Measurements from ENCODE around the gene ANKRD13D.

The ANKRD13D gene

DNA sequence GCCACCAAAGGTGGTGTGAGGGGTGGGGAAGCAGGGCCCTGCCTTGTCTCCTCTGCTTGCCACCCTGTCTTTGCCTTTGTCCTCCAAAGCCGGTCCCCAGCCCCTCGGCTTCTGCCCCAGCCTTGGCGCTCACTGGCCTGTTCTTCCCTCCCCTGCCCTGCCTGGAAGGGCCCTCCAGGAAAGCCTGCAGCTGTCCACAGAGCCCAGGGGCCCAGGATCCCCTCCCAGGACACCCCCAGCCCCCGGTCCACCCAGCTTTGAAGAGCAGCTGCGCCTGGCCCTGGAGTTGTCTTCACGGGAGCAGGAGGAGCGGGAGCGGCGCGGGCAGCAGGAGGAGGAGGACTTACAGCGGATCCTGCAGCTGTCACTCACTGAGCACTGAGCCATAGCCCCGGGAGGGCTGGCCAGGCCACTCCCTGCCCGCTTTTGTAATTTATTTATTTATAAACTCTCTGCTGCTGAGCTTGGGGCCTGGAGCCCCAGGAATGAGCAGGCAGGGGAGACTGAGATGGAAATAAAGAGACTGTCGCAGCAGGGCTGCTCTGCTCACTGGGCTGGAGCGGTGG lies 12.9 kb downstream of the ANKRD13D start:
- no peaks in the 10 kb centered on the region for H3K4me1 ChIP-seq (ENCODE audit: insufficient read depth, low read length, severe bottlenecking)
- no peaks in the 10 kb centered on the region for H3K27me3 ChIP-seq (ENCODE audit: insufficient read depth, low read length)
- H3K9me2 ChIP-seq (ENCODE audit: low read depth, low read length) = no peaks in the 10 kb centered on the region
- no peak overlapping the region for H3K4me2 ChIP-seq (ENCODE audit: low read length)
- TF ChIP-seq, protein P1, sequence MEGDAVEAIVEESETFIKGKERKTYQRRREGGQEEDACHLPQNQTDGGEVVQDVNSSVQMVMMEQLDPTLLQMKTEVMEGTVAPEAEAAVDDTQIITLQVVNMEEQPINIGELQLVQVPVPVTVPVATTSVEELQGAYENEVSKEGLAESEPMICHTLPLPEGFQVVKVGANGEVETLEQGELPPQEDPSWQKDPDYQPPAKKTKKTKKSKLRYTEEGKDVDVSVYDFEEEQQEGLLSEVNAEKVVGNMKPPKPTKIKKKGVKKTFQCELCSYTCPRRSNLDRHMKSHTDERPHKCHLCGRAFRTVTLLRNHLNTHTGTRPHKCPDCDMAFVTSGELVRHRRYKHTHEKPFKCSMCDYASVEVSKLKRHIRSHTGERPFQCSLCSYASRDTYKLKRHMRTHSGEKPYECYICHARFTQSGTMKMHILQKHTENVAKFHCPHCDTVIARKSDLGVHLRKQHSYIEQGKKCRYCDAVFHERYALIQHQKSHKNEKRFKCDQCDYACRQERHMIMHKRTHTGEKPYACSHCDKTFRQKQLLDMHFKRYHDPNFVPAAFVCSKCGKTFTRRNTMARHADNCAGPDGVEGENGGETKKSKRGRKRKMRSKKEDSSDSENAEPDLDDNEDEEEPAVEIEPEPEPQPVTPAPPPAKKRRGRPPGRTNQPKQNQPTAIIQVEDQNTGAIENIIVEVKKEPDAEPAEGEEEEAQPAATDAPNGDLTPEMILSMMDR (IDR thresholded peaks at IDR 0.05; ENCODE audit: low read length) = no peak
- no peak for TF ChIP-seq EZH2 (IDR thresholded peaks at IDR 0.05; ENCODE audit: borderline replicate concordance, low read length)
- no peak overlapping the region for H3K27ac ChIP-seq (ENCODE audit: low read depth, low read length, poor library complexity, severe bottlenecking)
- H3K9me3 ChIP-seq (ENCODE audit: low read length) = no peaks in the 10 kb centered on the region
- no peak overlapping the region for H2AFZ ChIP-seq (ENCODE audit: low read length)
- no peak overlapping the region for H3K4me3 ChIP-seq (ENCODE audit: low read depth, low read length, poor library complexity, severe bottlenecking)
- no peaks in the 10 kb centered on the region for H3F3A ChIP-seq (ENCODE audit: insufficient read depth, low read length)
- H4K20me1 ChIP-seq (ENCODE audit: insufficient read depth, low read length) = no peaks in the 10 kb centered on the region
- peaks cover 52% of the 10 kb centered on the region for H3K36me3 ChIP-seq (ENCODE audit: insufficient read depth, low read length)
- no peak overlapping the region for H3K9ac ChIP-seq (ENCODE audit: low read length)
- no peaks in the 10 kb centered on the region for H3K79me2 ChIP-seq (ENCODE audit: insufficient read depth, low read length)

- H3K9me3 ChIP-seq (ENCODE audit: low read length) = no peaks in the 10 kb centered on the region
These were observed 13.5 kb downstream of the ANKRD13D start for GRCh38 chr11:67302571-67303131.

DNA sequence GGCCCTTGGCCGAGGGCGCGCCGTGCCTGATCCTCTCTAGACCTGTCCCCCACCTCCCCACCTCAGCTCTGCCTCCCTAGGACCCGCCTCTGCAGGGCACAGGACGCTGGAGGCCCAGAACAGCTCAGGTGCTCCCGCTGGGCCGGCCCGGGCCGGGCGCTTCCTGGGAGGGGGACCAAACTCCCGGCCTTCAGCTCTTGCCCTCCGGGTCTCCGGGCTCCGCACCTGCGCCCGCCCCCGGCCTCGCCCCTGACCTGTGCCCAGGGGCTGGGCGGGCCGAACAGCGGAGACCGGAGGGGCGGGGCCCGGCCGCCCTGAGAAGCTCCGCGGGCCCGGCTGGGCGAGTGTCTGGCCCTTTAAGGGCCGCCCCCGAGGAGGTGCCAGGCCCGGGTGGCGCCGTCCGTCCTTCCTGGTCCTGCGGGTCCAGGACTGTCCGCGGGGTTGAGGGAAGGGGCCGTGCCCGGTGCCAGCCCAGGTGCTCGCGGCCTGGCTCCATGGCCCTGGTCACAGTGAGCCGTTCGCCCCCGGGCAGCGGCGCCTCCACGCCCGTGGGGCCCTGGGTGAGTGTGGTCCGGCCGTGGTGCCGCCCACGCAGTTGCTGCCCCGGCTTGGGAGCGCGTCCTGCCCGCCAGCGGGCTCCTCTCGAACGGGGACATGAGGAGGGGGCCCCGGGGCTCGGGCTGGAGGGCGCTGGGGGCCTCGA lies 14.2 kb downstream of the ANKRD13D start, which contains the start of gene SSH3:
SSH3 (plus strand) TSS at position 399 of the 703 bp plus-strand sequence; CDS start at position 495, 96 bp downstream.
- Histone ChIP-seq H3K79me2 (ENCODE audit: insufficient read depth, low read length) (no peaks in the 10 kb centered on the region), H3K9me3 (ENCODE audit: low read length) (no peaks in the 10 kb centered on the region), H2AFZ (ENCODE audit: low read length) (no peak within 1 kb of the TSS), H3K4me2 (ENCODE audit: low read length) (no peak within 1 kb of the TSS), H3K27ac (ENCODE audit: low read depth, low read length, poor library complexity, severe bottlenecking) (no peak within 1 kb of the TSS), H3K27me3 (ENCODE audit: insufficient read depth, low read length) (no peaks in the 10 kb centered on the region), H3K9me2 (ENCODE audit: low read depth, low read length) (no peaks in the 10 kb centered on the region), H3K9ac (ENCODE audit: low read length) (no peak within 1 kb of the TSS), H3F3A (ENCODE audit: insufficient read depth, low read length) (no peaks in the 10 kb centered on the region), H3K4me1 (ENCODE audit: insufficient read depth, low read length, severe bottlenecking) (no peaks in the 10 kb centered on the region), H4K20me1 (ENCODE audit: insufficient read depth, low read length) (no peaks in the 10 kb centered on the region), H3K4me3 (ENCODE audit: low read depth, low read length, poor library complexity, severe bottlenecking) (no peak within 1 kb of the TSS), H3K36me3 (ENCODE audit: insufficient read depth, low read length) (peaks cover 45% of the 10 kb centered on the region)
- TF ChIP-seq, protein P1 (IDR thresholded peaks at IDR 0.05; ENCODE audit: low read length) = no peak
- no peak for TF ChIP-seq EZH2 (IDR thresholded peaks at IDR 0.05; ENCODE audit: borderline replicate concordance, low read length)

More at GRCh38 chr11:67302571-67303131, 13.5 kb downstream of the ANKRD13D start:
- H3K79me2 ChIP-seq (ENCODE audit: insufficient read depth, low read length) = no peaks in the 10 kb centered on the region
- H3F3A ChIP-seq (ENCODE audit: insufficient read depth, low read length) = no peaks in the 10 kb centered on the region
- H3K27ac ChIP-seq (ENCODE audit: low read depth, low read length, poor library complexity, severe bottlenecking) = no peak overlapping the region
- TF ChIP-seq, protein P1 (IDR thresholded peaks at IDR 0.05; ENCODE audit: low read length) = no peak
- no peak for TF ChIP-seq EZH2 (IDR thresholded peaks at IDR 0.05; ENCODE audit: borderline replicate concordance, low read length)
- no peak overlapping the region for H3K4me2 ChIP-seq (ENCODE audit: low read length)
- H3K4me3 ChIP-seq (ENCODE audit: low read depth, low read length, poor library complexity, severe bottlenecking) = no peak overlapping the region
- H3K36me3 ChIP-seq (ENCODE audit: insufficient read depth, low read length) = peaks cover 50% of the 10 kb centered on the region
- no peak overlapping the region for H3K9ac ChIP-seq (ENCODE audit: low read length)
- H3K4me1 ChIP-seq (ENCODE audit: insufficient read depth, low read length, severe bottlenecking) = no peaks in the 10 kb centered on the region
- no peak overlapping the region for H2AFZ ChIP-seq (ENCODE audit: low read length)
- H3K9me2 ChIP-seq (ENCODE audit: low read depth, low read length) = no peaks in the 10 kb centered on the region
- no peaks in the 10 kb centered on the region for H3K27me3 ChIP-seq (ENCODE audit: insufficient read depth, low read length)
- no peaks in the 10 kb centered on the region for H4K20me1 ChIP-seq (ENCODE audit: insufficient read depth, low read length)
